ENCODE data around the gene ALDH3B1.

The ALDH3B1 gene

DNA sequence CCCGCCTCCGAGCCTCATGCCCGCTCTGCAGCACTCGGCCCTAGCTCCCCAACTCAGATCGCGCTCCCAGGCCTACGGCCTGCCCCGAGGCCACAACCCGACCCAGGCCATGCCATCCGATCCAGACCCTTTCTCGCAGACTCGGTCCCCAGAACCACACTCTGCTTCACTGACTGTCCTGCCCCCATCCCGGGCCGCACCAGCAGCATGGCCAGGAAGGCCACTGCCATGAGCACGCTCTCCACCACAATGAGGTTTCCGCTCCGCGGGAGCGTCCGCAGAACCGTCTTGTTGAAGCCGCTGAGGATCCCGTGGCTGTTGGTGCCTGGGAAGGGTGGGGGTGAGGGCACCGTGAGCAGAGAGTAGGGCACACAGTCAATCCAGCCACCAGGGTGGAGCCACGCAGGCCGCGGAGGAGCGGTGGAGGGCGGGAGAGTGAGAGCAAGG, 12.6 kb upstream of the ALDH3B1 start:
- no peak for DNase-seq (ENCODE audit: low read depth in 2 of 2)

DNA sequence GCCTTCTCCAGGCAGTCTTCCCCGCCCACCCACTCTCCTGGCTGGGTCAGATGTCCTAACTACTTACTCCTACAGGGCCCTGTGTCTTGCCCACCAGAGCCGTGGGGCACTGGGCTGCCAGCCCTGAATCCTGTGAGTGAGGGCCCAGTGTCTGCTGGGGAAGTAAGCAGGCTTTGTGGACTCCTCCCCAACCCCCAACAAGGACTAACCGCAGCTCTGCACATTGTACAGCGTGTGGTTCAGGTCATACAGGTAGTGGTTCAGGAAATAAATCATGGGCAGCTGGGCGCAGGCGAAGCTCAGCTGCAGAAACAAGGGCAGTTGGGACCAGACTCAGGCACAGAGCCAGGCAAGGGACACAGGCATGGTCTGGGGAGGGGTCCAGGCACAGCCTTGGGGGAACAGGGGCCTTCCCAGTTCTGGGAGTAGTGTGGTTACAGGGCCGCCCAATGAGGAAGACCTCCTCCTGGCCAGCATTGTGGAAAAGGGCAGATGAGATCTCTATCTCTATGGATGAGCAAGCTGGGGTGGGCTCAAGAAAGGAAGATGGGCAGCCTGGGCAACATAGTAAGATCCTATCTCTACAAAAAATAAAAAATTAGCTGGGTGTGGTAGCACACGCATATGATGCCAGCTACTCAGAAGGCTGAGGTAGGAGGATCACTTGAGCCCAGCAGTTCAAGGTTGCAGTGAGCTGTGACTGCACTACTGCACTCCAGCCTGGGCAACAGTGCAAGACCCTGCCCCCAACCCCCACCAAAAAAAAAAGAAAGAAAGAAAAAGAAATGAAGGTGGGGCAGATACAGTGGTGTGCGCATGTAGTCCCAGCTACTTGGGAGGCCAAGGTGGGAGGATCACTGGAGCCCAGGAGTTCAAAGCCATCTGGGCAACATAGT, 11.7 kb upstream of the ALDH3B1 start:
- DNase-seq (ENCODE audit: low read depth in 2 of 2) = no peak

DNA sequence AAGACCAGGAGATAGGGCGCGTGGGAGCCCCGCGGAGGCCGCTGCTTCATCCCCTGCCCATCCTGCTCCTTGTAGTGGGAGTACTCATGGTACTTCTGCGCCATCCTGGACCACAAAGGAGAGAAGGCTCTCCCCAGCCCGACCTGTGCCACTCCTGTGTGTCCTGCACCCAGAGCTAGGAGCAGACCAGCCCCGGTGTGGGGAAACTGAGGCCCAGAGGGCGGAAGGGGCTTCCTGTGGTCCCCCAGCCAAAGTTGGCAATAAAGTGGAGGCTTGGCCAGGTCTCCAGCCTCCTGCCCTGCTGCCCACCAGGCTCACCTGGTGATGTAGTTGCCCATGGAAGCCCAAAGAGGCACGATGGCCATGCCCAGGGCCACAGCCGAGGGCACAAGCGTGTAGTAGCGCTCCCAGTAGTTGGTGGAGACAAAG, 10.9 kb upstream of the ALDH3B1 start:
- DNase-seq (ENCODE audit: low read depth in 2 of 2) = no peak

DNA sequence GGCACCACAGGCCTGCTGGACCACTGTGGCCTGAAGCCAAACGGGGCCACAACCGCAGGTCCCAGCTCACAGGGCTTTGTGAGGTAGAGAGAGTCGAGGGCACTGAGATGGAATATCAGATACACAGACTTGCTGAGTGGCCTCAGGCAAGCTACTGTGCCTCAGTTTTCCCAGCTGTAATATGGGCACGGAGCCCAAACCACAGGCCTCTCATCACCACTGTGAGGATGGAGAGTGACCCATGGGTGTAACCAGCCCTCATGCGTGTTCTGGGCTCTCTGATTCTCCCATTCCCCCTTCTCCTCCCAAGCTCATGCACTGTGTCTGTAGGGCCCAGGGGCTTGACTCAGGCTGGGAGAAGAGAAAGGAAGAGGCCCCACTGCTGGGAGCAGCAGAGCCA, 10.4 kb upstream of the ALDH3B1 start:
- DNase-seq (ENCODE audit: low read depth in 2 of 2) = no peak

DNA sequence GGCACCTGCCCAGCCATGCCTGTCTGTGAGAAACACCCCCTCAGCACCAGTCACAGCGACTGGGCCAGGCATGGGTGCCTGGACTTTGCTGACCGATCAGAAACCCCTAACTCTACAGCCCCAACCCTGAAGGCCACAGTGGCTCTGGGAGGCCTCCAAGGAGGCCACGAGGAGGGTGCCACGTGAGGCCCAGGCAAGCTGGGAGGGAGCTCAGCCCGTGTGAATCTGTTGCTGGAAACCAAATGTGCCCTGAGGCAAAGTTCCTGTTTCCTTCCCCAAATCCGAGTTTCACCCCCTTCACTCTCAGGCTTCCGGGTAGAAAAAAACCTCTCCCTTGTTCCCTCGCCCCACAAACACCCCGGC, 7.6 kb upstream of the ALDH3B1 start:
- no peak for DNase-seq (ENCODE audit: low read depth in 2 of 2)

DNA sequence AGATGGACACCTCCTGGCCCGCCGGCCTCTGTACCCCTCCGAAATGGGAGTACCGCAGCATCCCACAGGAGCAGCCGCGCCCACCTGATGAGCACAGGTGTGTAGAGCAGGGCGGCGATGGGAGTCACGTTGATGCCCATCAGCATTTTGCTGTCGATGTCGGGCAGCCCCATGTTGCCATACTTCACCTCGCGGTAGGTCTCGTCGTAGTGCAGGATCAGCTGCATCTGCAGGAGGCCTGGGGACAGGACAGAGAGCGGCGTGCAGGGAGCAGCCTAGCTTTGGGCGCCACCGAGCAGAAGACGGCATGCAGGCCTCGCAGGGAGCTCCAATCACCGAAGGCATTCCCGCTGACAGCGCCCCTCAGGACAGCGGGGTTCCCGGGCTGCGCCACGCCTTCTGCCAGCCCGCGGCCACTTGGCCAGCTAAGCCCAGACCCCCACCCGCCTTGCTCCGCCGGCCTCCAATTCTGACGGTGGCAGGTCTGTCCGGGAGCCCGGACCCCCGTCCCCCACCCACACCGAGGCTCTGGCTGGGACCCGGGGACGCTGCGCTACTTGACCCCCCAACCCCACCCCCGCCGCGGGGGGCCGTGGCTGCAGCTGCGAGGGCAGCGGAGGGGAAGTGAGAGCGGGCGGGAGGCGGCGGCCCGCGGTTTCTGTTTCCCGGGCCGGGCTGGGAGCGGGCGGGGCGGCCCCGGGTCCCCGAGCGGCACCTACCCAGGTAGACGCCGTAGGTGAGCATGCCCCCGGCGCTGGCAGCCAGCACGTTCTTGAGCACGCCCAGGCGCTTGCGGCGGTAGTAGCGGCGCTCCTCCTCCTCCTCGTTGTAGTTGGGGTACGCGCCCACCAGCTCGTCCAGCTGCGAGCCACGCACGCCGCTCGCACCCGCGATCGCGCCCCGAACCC, 6.9 kb upstream of the ALDH3B1 start:
- DNase-seq (ENCODE audit: low read depth in 2 of 2) = peak in 1 of 2 donors; percentile 25

DNA sequence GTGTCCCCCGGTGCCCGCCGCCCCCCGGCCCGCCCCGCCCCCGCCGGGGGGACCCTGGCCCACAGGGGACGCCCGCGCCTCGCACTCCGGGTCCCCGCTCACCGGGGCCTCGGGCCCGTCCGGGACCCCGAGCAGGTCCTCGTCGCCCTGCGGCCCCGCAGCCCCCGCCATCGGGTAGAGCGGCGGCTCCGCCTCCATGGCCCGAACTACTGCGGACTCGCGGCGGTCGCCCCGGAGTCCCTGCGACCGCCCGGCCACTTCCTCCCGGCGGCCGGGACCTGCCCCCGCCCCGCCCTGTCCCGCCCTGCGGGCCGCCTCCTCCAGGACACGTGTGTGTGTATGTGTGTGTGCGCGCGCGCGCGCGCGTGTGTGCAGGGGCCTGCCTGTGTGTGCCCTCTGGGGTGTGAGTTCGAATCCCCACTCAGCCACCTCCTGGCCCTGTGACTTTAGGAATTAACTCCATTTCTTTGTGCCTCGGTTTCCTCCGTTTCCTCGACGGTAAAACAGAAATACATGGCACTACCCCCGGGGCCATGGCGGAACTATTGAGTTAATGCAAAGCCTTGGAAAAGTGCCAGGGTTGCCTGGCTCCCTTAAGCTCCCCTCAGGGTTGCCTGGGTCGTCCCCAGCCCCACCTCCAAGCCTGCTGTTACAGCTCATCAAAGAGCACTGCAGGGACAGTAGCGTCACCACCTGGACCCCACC, 6.1 kb upstream of the ALDH3B1 start, which contains the start of gene UNC93B1:
Gene UNC93B1 (minus strand): TSS at position 252 of the 705 bp plus-strand sequence. CDS start 54 bp downstream, at position 198.
- peak; percentile 73 to 82 for DNase-seq (ENCODE audit: low read depth in 2 of 2)

DNA sequence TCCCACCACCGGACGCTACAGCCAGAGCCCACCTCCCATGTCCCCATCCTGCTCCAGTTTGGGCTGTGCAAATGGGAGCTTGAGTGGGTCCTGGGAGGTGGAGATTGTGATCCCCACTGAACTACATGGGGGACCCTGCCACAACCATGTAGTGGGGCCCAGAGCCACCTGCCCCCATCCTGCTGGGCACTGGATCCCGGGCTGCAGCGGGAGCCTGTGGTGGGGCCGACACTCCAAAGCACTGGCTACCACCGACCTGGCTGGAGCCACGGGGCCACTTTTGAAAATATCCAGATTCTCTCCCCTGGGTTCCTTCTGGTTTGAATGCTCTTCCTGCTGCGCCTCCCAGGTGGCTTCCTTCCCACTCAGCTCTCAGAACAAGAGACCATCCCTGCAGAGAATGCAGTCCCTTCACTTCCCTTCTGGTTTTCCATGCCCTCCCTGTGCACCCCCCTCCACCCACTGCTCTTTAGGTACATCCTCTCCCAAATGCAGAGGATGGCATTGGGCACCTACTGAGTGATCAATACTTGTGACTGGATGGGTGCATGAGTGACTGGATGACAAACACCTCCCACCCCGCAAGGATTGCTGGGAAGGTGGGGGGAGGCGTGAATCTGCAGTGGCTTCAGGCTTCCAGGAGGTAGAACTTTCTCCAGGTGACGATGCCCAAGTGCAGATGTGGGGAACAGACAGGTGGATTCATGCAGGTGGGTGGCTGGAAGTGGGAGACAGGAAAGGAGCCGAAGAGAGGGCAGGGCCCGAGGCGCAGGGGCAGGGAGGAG, 5.4 kb upstream of the ALDH3B1 start:
- DNase-seq (ENCODE audit: low read depth in 2 of 2) = no peak

DNA sequence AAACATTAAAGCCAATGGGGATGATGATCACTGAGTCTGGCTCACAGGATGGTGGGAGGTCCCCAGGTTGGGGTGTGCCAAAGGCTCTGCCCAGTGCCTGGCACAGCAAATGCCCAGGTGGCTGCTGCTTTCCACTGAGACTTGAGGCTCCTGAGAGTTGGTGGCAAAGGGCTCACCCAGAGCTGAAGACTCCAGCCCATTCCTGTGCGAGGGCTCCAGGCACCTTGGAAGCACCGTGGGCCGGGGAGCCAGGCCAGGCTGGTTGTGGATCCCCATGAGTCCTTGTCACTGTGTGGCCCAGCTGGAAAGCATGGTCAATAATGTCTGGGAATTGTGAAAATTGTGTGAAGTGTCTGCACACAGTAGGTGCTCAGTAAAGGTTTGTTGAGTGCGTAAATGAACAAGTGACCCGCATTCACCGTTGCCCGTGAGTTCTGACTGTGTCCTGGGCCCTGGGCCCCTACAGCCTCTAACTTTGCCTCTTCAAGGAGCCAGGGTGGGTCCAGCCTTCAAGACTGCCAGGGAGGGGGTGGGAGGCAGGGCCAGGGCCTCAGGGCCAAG, 3.4 kb upstream of the ALDH3B1 start:
- DNase-seq (ENCODE audit: low read depth in 2 of 2) = no peak

DNA sequence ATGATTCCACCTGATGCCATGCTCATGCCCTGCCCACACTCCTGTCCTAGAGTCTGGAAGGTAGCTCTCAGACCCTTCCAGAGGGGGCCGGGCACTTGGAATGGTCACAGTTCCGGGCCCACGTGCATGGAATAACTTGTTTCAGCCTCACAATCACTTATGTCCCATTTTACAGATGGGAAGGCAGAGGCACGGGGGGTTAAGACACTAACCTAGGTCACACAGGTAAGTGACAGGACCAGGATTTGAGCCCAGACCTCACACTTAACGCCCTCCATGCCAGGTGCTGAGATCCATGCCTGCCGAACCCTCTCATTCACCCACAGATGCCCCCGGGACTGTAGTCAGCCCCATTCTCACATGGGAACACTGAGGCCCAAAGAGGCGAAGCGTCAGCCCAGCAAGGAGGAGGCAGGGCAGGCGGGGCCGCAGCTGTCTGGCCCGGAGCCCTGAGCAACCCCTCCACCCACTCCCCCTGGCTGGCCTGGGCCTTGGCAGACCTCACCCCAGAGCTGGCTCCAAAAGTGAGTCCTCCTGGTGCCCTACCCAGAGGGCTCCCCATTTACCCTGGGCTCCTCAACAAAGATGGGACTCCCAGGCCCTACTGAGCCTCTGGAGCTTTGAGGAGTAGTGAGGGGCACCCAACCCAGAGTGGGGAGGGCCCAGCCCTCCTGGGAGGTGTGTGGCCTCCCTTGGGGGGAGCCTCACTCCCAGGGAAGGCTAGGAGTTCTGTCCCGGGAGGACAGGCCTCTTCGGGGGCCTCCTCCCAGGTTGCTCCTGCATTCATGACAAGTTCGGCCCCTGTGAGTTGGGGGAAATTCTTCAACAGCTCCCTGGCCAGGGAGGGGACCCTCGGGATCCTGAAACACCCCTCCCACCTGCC, 2.4 kb upstream of the ALDH3B1 start:
- DNase-seq (ENCODE audit: low read depth in 2 of 2) = no peak

DNA sequence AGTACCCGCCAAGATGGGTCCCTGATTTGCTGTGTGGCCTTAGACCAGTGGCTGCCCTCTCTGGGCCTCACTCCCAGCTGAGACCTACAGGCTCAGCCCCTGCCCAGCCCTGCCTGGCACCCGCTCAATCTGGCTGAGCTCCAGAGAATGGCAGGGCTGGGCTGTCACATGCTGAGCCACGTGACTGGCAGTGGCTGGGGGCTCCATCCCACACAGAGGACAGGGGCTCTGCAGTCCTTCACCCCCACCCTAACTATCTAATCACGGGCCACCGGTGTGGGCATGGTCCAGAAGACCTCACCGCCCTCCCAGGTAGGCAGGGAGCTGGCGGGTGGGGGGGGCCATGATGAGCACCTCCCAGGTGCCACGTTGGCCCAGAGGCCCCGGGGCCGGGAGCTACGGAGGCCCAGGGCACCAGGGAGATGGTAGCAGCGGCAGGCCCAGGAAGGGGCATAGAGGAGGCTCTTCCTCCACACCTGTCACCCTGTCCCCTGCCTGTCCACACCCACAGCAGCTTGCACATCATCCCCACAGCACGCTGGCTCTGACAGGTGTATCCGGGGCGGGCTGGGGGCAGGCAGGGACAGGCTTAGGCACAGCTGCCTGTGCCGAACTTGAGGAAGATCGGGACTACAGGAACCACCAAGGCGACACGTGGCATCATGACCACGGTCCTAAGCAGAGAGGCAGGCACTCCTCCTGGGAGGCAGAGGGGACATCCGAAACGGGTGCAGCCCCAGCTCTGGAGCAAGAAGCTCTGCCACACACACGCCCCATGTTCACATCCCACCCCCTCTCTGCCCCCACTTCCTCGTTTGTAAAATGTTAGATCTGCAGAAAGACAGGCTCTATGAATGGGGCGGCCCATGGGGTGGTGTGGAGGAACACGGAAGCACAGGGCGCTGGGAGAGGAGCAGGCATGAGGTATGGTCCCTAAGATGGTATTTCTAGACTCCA, 1.5 kb upstream of the ALDH3B1 start:
- no peak for DNase-seq (ENCODE audit: low read depth in 2 of 2)

DNA sequence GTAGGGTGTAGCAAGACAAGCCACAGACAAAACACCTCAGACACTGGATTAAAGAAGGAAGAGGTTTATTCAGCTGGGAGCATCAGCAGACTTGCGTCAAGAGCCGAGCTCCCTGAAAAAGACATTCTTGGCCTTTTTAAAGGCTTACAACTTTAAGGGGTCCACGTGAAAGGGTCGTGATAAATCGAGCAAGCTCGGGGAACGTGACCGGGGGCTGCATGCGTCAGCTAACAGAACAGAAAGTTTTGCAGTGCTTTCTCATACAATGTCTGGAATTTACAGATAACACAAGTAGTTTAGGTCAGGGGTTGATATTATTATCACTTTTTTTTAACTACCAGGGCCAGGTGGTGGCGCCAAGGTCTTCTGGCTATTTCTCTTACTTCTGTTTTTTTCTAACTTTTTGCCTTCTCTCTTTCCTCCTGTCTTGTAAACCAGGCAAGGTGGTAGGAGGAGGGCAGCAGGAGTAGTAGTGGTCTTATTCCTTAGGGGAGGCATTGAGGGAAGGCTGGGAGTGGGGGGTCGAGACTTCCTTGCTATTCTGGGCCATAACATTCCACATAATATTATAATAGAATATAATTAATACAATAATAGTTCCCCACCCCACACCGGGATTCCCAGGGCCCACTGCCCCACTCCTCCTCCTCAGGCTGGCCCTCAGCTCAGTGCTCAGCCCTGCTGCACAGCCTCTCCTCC, 587 bp upstream of the ALDH3B1 start:
- no peak for DNase-seq (ENCODE audit: low read depth in 2 of 2)

DNA sequence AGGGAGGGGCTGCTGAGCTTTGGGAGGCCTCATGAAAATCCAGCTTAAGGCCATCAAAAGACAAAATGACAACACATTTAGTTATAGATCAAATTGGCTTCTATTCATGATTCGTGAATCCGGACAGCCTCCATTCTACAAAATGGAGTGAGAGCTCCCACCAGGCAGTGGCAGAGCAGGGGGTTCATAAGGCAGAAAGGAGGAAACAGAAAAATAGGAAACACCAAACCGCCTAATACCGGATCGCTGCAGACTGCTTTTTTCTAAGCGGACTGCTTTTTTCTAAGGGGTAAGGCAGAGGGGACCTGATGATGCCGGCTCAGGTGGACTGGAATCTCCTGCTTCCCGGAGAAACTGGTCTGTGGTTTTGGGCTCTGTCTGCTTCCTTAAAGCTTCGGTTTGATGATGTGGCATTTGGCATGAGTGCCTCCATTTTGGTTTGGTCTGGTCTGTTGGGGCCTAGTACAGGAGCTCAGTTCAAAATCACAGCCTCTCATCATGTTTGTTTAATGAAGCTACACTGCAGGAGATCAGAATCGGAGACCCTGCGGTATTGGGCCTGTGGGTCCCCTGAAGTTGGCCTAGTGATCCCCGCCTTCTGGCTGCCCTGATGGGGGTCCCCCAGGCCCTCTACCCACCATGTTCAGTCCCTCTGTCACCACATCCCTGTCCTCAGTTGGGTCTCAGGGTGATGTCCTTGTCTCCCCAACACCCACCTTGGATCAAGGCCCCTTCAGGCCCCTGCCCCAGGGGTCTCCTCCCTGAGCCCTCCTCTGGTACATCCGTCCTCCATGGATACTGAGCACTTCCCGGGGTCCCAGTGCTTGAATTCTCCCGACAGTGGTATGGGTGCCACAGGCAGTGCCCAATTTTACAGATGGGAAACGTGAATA, 1.2 kb downstream of the ALDH3B1 start:
- no peak for DNase-seq (ENCODE audit: low read depth in 2 of 2)

DNA sequence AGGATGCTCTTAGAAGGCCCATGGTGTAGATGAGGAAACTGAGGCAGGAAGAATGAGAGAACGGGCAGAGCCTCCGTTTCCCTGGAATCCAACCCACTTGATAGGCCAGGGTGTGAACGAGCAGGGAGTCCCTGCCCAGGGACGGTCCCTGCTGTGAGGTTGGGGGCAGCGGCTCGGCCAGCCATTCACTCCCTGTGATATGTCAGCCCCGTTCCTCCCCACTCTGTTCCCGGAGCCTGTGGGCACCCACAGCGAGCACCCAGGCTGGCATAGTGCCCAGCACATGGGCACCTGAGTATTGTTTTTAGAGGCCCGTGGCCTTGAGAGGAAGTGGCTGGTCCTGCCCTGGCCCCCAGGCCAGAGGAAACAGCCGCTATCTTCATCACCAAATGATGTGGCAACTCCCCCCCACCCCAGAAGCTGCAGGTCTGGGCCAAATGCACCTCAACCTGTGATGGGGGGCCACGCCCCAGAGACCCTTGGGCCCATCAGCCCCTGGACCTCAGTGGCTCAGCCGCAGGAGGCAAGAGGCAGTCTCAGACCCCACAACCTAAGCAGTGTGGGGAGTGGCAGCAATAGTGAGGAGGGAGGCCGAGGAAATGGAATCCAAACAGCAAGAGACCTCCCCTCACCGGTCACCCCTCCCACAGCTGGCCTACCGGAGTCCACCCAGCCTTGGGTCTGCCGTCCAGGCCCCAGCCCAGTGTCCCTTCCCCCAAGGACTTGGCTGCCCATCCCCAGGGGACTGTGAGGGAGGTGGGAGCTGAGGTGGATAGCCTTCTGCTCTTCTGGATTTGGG, 2.1 kb downstream of the ALDH3B1 start:
- no peak for DNase-seq (ENCODE audit: low read depth in 2 of 2)

DNA sequence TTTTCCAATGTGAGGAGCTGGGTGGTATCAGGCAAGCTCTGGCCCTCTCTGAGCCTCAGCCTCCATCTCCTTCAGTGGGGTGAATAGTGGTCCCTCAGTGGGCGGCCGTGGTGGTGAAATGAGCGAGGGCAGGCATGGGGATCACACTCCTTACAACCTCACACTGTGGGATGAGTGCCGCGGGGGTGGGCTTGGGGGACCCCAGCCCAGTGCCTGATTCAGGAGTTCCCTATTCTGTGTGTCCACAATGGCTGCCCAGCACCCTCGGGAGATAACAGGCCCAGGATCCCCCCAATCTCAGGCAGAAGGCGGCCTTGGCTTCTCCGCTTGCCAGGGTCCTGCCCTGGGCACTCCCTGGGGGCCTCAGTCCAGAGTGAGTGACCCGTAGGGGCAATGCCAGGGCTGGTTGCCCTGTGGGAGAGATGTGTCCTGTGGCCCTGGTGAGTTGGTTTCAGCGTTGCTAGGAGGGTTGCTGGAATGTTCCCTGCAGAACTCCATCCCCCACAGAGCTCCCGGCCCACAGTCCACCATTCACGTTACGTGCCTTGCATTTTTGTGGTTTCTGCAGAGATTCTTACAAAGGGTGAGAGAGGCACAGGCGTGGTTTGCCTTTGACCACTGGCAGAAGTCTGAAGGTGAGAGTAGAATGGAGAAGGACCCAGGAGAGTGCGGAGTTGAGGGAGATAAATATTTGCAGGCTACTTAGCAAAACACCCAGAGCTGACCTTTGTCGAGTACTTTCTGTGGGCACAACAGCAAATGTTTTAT, 2.9 kb downstream of the ALDH3B1 start:
- no peak for DNase-seq (ENCODE audit: low read depth in 2 of 2)
